CD4-positive, alpha-beta T cell treated with Interferon gamma for 1 hour (primary cell): ENCODE results near the gene ADGRD1.

Source experiments
- DNase-seq: peaks from one replicate; pipeline ENCODE4 v3.0.0-alpha.2; 2020

Gene ADGRD1

DNA sequence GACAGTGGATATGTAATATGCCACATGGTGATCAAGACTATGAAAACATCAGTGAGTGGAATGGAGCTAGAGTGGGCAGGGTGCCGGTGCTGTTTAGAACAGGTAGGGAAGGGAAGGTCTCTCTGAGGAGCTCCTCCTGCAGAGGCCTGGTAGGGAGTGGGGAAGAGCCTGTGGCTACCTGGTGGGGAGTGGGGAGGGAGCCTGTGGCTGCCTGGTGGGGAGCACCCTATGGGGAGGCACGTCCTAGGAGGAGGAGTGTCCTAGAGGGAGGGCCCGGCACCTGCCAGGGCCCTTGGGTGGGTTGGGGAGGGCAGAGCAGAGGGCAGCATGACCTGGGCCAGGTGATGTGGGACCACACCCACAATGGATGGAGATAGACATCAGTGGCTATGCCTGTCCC lies 122.6 kb downstream of the ADGRD1 start:
- no peak for DNase-seq

DNA sequence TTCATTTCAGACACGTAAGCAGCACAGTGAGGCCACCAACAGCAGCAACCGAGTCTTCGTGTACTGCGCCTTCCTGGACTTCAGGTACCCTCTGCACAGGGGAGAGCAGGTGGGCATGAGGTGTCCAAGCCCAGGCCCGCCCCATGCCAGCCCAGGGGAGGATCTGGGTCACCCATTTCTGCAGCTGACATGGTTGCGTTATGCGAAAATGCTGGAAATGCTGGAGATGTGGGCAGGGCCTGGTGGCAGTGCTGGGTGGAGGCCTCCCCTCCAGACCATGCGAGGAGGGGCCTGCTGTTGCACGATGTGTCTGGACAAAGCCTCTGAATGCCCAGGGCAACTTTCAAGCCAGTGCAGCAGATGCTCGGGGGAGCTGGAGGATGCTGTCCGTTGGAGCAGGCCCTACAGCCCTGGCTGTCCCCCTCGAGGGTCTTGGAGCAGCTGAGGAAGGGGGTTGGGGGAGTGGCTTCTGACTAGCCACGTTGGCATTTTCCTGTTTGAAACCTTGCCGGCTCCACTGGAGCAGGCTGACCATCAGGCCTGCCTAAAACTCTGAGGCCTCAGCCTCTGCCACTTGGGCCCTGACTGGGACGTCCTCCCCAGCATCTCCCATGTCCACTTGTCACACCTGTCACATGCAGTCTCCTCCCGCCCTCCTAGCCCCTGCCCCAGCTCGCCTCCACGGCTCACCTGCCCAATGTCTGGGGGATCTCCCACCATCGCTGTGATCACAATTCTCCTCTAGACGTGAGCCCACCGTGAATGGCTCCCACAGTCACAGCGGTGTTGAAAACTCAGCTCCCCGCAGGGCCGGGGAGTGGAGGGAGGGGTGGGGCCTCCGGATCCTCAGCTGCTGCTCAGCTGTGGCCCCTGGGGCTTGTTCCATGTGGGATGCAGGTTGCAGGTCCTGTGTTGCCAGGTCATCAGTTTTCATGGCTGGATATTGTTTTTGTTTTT lies 123.4 kb downstream of the ADGRD1 start:
- no peak for DNase-seq

DNA sequence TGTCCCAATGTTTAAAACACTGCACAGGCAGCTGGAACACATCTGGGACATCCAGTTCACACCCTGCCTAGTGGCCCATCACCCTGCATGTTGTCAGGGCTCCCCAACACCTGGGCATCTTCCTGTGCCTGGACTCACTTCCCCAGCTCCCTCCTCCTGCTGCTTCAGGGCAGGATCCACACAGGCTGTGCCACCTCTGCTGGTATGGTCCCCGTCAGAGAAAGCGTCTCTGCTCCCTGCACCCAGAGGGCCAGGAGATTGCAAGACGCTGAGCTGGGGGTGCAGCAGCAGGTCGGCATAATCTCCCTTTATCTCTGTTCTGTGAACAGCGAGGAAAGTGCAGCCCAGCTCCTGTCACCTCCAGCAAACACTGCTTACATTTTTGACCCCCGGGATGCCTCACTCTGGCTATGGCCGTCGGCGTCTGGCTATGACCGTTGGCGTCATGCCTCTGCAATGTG lies 124.3 kb downstream of the ADGRD1 start:
- DNase-seq = no peak

DNA sequence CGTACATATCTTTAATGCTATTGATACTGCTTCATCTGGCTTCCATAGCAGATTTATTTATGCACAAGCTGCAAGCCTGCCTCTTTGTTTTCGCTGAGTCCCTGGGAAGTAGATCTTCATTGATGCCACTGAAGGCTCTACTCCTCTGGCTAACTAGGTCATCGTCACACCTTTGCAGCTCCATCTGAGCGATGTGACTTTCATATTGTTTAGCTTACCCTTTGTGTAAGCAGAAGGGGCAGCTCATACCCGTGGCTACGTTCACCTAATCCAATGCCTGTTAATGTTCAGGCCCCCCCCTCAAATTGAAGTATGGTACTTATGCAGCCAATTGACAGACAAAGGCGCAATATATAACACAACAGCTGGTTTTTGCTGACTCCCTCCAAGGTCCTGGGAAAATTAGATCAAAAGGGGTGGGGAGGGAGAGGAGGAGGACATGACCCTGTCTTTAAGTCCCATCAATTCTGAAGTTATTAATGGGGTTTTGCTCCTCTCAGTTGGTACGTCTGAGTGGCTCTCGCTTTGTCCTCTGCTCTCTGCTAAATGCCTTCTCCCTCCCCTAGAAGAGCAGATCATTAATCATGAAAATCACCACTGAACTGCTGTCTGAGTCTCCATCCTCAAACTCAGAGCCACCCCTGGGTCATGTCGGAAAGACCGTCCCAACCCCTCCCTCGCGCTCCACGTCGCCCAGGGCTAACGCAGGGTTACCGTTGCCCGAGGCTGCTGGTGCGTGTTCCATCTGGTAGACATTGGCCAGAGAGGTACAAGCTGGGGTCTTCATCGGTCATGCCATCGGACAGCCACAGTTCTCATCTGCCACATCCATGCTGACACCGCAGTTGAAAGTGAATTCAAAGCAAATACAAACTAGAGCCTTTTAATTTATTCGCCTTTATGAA lies 128.8 kb downstream of the ADGRD1 start:
- no peak for DNase-seq

DNA sequence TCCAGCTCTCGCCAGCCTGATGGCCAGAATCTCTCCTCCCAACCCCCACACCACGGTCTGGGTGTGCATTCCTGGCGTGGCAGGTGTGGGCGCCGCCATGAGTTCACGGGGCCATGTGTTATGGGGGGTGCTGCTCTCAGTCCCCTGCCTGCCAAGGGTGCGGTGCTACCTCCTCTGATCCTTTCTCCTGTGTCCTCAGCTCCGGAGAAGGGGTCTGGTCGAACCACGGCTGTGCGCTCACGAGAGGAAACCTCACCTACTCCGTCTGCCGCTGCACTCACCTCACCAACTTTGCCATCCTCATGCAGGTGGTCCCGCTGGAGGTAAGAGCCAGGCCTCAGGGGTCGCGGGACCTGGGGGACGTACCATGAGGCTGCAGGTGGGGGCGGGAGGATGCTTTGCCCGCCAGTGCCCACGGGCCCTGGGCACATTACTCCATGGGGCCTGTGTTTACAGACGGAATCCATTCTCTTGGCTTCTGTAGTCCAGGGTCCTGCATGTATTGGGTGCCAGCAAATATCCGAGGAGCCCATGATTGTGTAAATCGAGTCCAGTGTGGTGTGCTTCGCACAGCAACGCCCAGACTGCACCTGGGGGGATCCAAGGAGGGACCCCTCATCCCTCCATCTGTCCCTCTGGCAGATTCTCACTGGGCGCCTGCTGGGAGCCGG lies 130.8 kb downstream of the ADGRD1 start:
- DNase-seq = no peak

DNA sequence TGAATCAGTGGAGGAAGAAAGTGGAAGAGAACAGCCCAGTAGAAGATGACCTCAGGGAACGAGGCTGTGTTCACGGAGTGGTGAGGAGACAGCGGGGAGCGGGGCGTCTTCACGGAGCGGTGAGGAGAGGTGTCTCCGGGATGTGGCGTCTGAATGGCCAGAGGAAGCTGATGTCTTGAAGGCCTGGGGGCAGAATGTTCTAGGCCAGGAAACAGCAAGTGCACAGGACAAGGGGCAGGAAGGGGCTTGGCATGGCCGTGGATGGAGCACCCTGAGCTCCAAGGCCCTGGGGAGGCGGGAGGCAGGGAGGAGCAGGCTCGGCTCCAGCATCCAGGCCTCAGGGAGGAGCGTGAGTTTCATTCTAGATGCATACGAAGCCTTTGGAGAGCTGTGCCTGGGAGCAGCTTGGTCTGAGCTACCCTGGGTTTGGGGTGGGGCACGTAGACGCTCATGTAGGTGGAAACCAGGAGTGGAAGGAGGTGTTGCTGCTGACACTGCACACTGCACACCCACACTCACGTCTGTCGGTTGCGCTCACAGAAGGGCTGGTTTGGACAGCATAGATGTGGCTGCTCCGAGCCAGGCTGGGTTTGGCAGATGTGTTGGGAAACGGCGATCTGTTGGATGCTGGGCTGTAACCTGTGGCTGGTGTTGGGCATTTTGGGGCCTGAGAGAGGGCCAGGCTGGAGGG lies 131.6 kb downstream of the ADGRD1 start:
- no peak for DNase-seq

DNA sequence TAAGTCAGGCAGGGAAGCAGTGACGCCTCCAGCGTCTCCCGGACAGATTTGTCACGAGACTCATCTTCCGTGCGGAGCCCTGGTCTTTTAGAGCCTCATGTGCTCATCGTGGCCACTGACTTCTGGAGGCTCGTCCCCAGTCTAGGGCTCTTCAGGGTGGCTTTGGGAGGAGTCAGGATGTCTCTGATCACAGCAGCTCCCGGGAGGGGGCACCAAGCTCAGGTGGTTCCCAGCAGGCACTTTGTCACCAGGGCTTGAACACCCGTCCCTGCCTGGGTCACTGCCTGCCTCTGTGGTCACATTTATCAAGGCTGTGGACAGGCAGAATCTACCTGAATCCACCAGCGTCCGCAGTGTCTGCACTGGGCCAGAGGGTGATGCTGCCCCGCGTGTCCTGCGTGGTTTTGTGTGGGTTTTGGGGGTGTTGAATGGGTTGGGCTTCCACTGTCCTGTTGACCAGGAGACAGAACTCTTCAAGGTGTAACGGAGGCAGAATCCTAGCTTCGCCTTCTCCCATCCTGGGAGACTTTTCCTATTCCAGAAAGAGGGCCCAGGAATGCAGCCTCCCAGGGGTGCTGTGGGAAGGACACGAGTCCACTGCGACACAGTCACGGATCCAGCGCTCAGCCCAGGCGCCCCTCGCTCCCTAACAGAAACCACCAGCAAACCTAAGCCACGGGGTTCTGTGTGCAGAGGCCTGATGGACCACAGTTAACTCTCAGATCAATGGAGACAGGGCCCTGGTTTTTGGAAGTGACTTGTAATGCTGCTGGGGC lies 132.3 kb downstream of the ADGRD1 start:
- DNase-seq = no peak

DNA sequence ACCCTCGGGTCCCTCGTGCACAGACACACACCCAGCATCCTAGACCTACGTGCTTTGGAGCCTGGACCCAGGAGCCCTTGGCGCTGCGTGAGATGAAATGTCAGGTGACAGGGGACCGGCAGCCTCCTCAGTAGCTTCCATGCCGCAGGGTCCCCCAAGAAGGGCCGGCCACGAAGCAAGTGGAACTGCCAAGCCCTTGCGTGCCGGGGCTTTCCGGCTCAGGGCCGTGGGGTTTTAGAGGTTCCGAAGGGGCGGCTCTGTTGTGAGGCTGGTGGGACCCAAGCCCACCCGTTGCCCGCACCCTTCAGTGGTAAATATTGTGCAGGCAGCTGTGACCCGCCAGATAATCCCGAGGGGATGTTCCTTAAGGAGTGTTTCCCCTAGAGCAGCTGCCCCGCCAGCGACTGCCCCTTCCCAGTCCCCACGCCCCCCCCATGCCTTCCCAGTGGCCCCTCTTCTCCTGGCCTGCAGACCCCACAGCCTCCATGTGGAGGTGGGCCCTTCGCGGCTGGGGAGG lies 133.7 kb downstream of the ADGRD1 start:
- DNase-seq = no peak

DNA sequence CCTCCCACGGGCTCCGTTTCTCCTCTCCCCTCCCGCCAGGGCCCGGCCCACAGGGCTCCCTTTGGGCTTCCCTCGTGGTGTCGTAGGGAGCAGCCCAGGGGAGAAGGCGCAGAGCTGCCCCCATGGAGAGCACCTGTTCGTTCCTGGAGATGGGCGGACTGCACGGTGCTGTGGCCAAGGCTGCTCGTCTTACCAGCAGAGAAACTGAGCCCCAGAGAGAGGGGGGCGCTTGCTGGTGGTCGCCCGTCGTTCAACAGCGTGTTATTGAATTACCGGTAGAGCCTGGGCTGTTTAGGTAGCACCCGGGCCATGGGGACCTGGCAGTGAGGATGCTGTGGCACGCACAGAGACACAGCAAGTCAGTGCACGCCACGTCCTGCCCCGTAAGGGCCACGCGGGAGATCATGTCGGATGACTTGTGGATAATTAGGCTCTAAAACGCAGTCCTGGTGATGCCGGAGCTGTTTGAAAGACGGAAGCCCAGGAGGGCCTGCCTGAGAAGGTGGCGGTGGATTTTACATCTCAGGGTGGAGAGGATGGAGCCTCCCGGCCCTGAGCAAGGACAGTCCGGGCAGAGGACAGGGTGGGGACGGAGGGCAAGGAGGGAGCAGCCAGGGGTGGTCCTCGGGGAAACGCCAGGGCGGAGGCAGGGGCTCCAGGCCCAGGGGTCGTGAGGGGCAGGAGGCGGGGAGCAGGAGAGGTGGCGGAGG lies 134.4 kb downstream of the ADGRD1 start:
- no peak for DNase-seq

DNA sequence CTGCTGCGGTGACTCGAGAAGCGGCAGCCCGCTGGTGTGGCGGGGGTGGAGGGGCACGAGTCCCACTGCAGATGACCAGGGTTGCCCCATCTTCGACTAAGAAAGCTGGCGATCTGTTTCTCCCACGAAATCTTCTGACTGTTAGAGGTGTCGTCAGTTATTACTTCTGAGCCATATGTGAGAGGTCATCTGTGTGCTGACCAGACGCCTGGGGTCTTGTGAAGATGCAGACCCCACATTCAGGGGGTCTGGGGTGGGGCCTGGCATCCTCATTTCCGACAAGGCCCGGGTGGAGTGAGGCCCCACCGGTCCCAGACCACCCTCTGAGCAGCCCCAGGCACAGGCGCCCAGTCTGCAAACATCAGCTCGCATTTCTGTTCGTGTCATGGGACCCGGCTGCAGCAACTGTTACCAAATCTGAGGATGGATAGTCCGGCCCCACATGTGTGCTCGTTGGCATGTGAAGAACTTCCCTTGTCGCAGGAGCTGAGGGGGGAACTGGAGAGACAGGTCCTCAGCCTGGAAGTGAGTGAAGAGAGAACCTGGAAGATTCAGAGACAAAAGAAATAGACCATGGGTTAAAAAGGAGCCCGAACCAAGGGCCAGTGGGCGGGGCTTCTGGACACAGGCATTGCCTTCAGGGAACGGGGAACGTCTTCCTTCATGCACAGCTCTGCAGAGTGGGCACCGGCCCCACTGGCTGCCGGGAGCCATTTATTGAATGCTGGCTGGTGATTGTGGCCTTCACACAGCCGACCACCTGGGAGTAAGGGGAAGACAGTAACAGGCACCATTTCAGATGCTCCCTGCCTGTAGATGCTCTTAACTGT lies 135.2 kb downstream of the ADGRD1 start:
- DNase-seq = no peak

DNA sequence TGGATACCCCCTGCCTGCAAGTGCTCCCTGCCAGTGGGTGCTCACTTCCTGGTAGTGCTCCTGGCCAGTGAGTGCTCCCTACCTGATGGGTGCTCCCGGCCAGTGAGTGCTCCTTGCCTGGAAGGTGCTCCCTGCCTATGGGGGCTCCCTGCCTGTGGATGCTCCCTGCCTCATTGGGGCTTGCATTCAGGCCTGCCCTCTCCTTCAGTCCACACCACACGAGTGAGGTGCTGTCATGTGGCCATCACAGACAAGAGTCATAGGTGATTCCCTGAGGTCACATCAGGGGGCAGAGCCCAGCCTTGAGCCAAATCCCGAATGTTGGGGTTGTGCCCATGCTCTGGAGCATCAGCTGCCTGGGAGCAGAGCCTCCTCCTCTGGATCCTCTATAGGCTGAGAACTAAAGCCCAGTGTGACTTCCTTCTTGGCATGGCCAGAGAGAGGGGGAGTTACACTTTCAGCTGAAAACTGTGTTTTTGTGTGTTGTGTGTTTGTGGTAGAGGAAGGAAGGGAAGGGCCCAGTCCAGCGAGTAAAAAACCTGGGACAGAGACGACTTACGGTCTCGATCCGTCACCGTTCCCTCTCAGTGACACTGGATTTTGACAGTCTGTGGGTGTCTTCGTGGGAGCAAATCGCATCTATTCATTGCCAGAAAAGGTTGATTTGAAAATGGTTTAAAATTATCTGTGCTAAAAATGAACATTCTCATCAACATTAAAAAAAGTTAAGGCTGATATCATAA lies 136.0 kb downstream of the ADGRD1 start:
- no peak for DNase-seq

DNA sequence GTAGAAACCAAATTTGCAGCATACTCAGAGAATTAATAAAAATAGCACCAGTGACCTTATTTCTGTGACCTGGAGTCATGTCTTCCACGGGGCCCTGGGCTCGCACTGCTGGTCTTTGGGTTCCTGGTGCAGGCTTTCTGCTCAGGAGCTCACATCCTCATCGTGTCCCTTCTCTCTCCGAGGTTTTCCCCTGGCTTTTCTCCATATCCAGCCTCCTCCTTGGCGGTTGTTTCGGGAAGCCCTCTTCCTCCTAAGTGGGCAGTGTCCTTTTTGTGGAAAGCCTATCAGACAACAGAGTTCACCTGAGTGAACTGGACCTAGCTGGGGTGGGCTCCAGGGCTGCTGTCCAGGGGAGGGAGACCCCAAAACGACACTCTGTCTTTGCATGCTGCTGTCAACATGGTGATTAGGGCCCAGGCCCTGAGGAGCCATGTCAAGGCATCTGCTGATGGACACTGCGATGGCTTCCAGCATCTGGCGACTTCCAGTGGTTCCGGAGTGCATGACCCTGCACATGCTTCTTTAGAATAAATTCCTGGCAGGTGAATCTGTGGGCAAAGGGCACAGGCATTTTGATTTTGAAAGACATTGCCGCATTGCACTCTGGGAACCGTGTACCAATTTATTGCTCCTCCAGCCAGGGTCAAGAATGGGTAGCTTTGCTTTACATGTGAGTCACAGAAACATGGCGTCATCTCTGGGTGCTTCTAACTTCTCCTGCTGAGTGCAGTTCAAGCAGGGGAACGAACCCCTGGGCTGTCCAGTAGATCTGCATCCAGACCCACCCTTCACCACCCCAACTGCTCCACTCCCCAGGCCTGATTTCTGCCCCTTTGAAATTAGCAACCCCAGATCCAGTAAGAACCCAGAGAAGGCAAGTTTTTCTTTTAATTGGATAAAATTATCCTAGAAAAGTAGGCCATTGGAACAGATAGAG lies 136.8 kb downstream of the ADGRD1 start:
- DNase-seq = no peak

DNA sequence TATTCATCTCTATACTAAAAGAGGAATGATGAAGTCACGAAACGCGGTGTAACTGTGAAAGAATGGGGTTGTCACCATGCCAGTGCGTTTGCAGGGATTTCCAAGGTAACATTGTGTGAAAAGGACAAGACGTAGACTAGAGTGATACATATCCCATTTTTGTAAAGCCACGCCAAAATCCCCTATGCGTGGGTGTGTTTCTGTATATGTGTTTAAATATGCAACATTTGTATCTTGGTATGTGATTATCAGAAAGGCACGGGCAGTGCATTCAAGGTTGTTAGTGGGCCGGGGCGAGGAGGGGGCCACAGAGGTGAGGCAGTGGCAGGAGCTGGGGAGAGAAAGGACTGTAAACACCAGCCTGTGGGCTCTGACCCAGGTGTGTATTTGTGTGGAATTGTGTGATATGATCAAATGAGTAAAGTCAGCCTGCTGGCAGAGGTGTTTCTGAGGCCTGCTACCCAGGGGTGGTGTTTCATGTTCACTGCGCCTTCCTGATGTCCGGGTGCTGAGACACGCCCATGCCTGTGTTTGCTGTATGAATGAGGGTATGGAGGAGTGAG lies 137.8 kb downstream of the ADGRD1 start:
- no peak for DNase-seq

DNA sequence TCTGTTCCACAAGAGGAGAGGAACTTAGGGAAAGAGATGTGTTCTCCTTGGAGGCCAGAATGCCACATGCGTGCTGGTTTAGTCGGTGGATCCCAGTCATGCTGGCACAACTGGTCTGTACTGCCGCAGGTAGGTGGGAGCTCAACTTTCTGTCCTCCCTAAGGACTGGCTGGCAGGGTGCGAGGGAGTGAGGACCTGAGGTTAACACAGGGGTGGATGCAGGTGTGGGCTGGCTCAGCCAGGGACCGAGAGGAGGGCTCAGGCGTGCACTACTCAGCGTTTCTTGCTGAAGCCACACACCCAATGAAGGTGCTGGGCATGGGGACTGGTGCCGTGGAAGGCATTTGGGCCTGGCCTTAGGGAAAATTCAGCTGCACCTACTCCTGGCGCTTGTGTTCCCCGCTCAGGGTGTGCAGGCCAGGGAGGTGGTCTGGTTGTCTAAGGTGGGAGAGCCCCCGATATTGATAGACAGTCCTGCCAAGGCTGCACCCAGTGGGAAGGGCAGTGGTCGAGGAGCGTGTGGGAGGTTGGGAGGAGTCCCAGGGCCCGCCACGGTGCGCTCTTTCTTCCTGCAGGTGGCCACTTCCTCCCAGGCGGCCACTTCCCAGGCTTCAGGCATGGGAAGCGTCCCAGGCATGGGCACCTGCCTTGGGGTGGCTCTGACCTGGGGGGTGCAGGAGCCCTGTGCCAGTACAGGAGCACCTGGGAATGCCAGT lies 138.4 kb downstream of the ADGRD1 start:
- DNase-seq = no peak

DNA sequence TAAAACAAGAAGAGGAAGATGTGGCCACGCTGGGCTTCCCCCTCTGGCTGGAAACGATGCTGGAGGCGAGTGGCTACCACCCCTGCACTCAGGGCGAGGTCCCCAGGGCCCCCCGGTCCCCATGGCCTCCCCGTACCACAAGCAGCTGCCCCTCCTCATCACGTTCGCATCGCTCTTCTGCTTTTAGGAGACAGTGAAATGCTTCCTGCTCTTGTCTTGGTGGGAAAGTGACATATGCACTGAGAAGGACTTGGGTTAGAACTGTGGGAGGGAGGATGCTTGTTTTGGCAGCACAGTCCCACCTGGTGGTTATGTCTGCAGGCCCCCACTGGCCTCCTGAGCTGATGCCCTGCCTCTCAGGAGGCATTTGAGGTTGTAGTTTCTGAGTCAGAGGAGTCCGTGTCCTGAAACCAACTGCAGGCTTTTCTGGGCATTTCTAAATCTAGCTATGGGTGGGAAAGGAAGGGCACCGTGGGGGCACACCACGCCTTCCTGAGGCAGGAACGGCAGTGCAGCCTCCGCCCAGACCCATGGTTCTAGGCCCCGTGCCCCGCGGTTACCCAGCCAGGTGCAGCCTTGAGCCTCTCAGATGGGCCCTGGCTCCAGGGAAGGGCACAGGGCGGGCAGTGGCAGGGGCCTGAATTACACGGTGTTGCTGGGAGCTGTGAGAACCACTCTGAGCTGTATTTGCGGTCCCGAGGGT lies 139.3 kb downstream of the ADGRD1 start:
- peak; percentile 16 for DNase-seq

DNA sequence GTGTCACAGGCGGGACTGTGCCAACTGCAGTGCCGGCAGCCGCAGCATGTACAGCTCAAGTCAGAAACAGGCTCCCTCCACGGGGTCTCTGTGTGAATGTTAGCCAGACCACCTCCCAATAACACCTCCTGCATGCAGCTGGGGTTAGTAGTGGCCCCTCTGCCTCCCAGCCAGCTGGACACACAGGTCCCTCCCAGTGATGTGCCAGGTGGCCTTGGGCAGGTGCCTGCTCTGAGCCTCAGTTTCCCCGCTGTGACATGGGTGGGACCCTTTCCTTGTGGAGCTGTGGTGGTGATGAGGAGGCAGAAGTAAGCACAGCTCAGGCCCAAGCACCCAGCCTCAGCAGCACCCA lies 139.9 kb downstream of the ADGRD1 start:
- no peak for DNase-seq
